Ovary (tissue), 9 donors: Measurements from ENCODE around the gene SLC27A6. TPM values are rescaled to one million over a fixed set of nuclear protein-coding genes. Genes with fewer than 3 reads are reported as not detected.

Experiments used
- DNase-seq, 5 donors: peaks; one replicate each; pipeline ENCODE4 v3.0.0-alpha.2; 2019 to 2020
- H3K27ac ChIP-seq, 2 donors: fragments of 200-600 bp; one replicate each; pipeline versions ENCODE4 v1.5.1 to v1.8.0; 2019 to 2022
- H3K27me3 ChIP-seq: fragments of 200-600 bp; one replicate; pipeline ENCODE4 v1.8.0; 2022
- H3K36me3 ChIP-seq: fragments of 200-600 bp; sonication (generic); one replicate; pipeline ENCODE4 v1.5.1; 2019
- H3K4me1 ChIP-seq: one replicate; pipeline ENCODE4 v1.8.1; 2013; ENCODE audit warnings: mild to moderate bottlenecking, moderate library complexity; ENCODE audit not compliant: insufficient read depth
- H3K4me3 ChIP-seq: fragments of 200-600 bp; sonication (generic); one replicate; pipeline ENCODE4 v1.5.1; 2017
- H3K9me3 ChIP-seq, 2 donors: fragments of 200-600 bp in 1 of 2; sonication (generic) in 1 of 2; one replicate each; pipeline versions ENCODE4 v1.5.1 to v1.8.1; 2013 to 2019; ENCODE audit warnings: mild to moderate bottlenecking in 1 of 2, moderate library complexity in 1 of 2
- EP300 ChIP-seq: sonication (generic); formaldehyde crosslinking; IDR thresholded peaks from one replicate; pipeline ENCODE4 v1.6.1; 2017; ENCODE audit warnings: antibody characterized with exemption
- POLR2A ChIP-seq: fragments of 450-650 bp; IDR thresholded peaks from one replicate; pipeline ENCODE4 v1.6.1; 2017; ENCODE audit warnings: antibody characterized with exemption, mild to moderate bottlenecking, moderate library complexity
- WGBS, 3 donors: extraction: QIAGEN DNeasy Blood & Tissue Kit in 1 of 3; methylation state at CpG; one replicate each; pipeline versions ENCODE4 v1.1.5 to v1.1.7; 2013 to 2017; 5-methylcytosine and 5-hydroxymethylcytosine counted together
- intact Hi-C, 4 donors: fragments of 100-400 bp; cut with DNase I; formaldehyde crosslinking; loops; one replicate each; pipeline versions ENCODE4 v1.11.0 to v1.15.1; 2022 to 2023
- polyA plus RNA-seq, 2 donors: library from polyadenylated mRNA; stranded (reverse); fragments of 200-250 nt in 1 of 2; fragments of 350-450 nt in 1 of 2; fragmentation: Illumina TruSeq in 1 of 2; extraction: RNeasy Lipid Tissue Mini Kit (QIAGEN cat#74804) in 1 of 2; gene quantifications; one replicate each; pipeline ENCODE4 v1.2.3, GENCODE V29; 2013 to 2014
- total RNA-seq, 7 donors: library from RNA; depleted of rRNA in 2 of 7; stranded (reverse); fragments of >200 nt in 2 of 7; fragmentation: NEBNext Ultra II Directional in 3 of 7; extraction: Animal tissue kit (Norgen Biotek cat#: 25700) in 3 of 7; gene quantifications; one replicate each; pipeline versions ENCODE4 v1.1.0 to v1.2.4, GENCODE V29; 2016 to 2023
- TF ChIP-seq, protein P1 (sequence below), 3 donors: fragments of 450-650 bp in 2 of 3; fragments of 200-600 bp in 1 of 3; IDR thresholded peaks; one replicate each; pipeline versions ENCODE4 v1.5.1 to v1.8.0; 2016 to 2022; ENCODE audit warnings: antibody characterized with exemption in 3 of 3, mild to moderate bottlenecking in 1 of 3
- donor health status: DM: no; HTN: no; CAD: no; lungs with moderate emphysema.
- donor health status: DM: no; HTN: no; CAD: no.
- donor health status: Bipolar disorder and iron deficiency.
- donor health status: DM: yes; HTN: yes; CAD: no.
- donor health status: DM: no; HTN: no; CAD: no.
- donor health status: DM: yes; HTN: yes; CAD: no.

SLC27A6 gene
- total and polyA plus RNA-seq, 9 donors = 4.8 to 22.2 (median 7.2) TPM

- intact Hi-C loops = no loop called here
- TF ChIP-seq, protein P1, sequence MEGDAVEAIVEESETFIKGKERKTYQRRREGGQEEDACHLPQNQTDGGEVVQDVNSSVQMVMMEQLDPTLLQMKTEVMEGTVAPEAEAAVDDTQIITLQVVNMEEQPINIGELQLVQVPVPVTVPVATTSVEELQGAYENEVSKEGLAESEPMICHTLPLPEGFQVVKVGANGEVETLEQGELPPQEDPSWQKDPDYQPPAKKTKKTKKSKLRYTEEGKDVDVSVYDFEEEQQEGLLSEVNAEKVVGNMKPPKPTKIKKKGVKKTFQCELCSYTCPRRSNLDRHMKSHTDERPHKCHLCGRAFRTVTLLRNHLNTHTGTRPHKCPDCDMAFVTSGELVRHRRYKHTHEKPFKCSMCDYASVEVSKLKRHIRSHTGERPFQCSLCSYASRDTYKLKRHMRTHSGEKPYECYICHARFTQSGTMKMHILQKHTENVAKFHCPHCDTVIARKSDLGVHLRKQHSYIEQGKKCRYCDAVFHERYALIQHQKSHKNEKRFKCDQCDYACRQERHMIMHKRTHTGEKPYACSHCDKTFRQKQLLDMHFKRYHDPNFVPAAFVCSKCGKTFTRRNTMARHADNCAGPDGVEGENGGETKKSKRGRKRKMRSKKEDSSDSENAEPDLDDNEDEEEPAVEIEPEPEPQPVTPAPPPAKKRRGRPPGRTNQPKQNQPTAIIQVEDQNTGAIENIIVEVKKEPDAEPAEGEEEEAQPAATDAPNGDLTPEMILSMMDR (IDR thresholded peaks at IDR 0.05) = no peak
- TF ChIP-seq POLR2A (no peak), EP300 (no peak)
- H3K36me3 ChIP-seq = no peaks in the 10 kb centered on the region
- H3K4me3 ChIP-seq = no peak overlapping the region
- H3K4me1 ChIP-seq = no peaks in the 10 kb centered on the region
- no peak for DNase-seq
- 95 to 96% (median 96%) methylated on average over 7 of the region's 7 CpGs for WGBS, 3 donors
- no peaks in the 10 kb centered on the region for H3K27me3 ChIP-seq
- no peaks in the 10 kb centered on the region for H3K9me3 ChIP-seq
- no peak overlapping the region for H3K27ac ChIP-seq
Measured at GRCh38 chr5:129080766-129081165, 115.5 kb downstream of the SLC27A6 start.

GRCh38 chr5:129082225-129083136, 117.2 kb downstream of the SLC27A6 start:
- Histone ChIP-seq H3K27ac (no peak overlapping the region), H3K4me1 (no peaks in the 10 kb centered on the region), H3K4me3 (no peak overlapping the region), H3K36me3 (no peaks in the 10 kb centered on the region), H3K27me3 (no peaks in the 10 kb centered on the region), H3K9me3 (no peaks in the 10 kb centered on the region)
- TF ChIP-seq, protein P1 (IDR thresholded peaks at IDR 0.05) = no peak
- TF ChIP-seq POLR2A (no peak), EP300 (no peak)
- 84 to 90% (median 85%) methylated on average over 6 of the region's 6 CpGs for WGBS, 3 donors
- DNase-seq = no peak
- intact Hi-C loops = no loop called here

Other genes starting within 250 kb of the SLC27A6 start
- gene ISOC1, start 129.3 kb downstream of the SLC27A6 start, total RNA-seq = 10 to 100 TPM; 19.1 to 98.0 (median 27.3) TPM
- gene ISOC1, start 129.3 kb downstream of the SLC27A6 start, polyA plus RNA-seq = 10 to 100 TPM; 24.2 to 53.2 TPM